CD4-positive, alpha-beta T cell (primary cell): ENCODE measurements around the gene BEND7. TPM values are rescaled to one million over a fixed set of nuclear protein-coding genes. Genes with fewer than 3 reads are reported as not detected.

Source experiments
- ATAC-seq: fragments of 200-7000 bp; cut with Tn5 transposase; one replicate; pipeline ENCODE4 v1.10.0; 2022; ENCODE audit warnings: mild to moderate bottlenecking; ENCODE audit not compliant: poor library complexity
- CTCF ChIA-PET: fragments of 350-600 bp; sonication (Branson Sonifier 250); formaldehyde crosslinking; loops from one replicate; lab custom pipeline; 2021; ENCODE audit warnings: antibody characterized with exemption, inconsistent platforms; lab: Charles Lee
- POLR2A ChIA-PET: fragments of 350-600 bp; sonication (Branson Sonifier 250); formaldehyde crosslinking; loops from one replicate; lab custom pipeline; 2021; ENCODE audit warnings: antibody characterized with exemption, inconsistent platforms; lab: Charles Lee
- DNase-seq, 14 experiments: peaks; one replicate each; pipeline ENCODE4 v3.0.0-alpha.2; 2013 to 2020; ENCODE audit warnings: mixed read lengths in 2 of 14
- H3K27ac ChIP-seq, 2 donors: one replicate each; pipeline versions ENCODE4 v1.5.1 to v1.7.0; 2013; ENCODE audit warnings: low read length in 2 of 2, low read depth in 1 of 2, mild to moderate bottlenecking in 1 of 2
- H3K27me3 ChIP-seq, 2 experiments: 1 replicate in 1 of 2; 2 replicates in 1 of 2; pipeline versions ENCODE4 v1.6.1 to v1.7.0; 2013; ENCODE audit warnings: low read length in 2 of 2, control low read depth in 1 of 2, mild to moderate bottlenecking in 1 of 2, moderate library complexity in 1 of 2; ENCODE audit not compliant: insufficient read depth in 2 of 2, control insufficient read depth in 1 of 2
- H3K36me3 ChIP-seq: one replicate; pipeline ENCODE4 v1.6.1; 2013; ENCODE audit warnings: low read length, control low read depth; ENCODE audit not compliant: insufficient read depth
- H3K4me1 ChIP-seq: one replicate; pipeline ENCODE4 v1.6.1; 2013; ENCODE audit warnings: low read length, control low read depth; ENCODE audit not compliant: insufficient read depth
- H3K4me3 ChIP-seq: one replicate; pipeline ENCODE4 v1.5.1; 2013; ENCODE audit warnings: mild to moderate bottlenecking, low read length, moderate library complexity
- H3K9me3 ChIP-seq, 2 experiments: 1 replicate in 1 of 2; 2 replicates in 1 of 2; pipeline versions ENCODE4 v1.6.1 to v1.7.0; 2013; ENCODE audit warnings: low read length in 2 of 2, mild to moderate bottlenecking in 2 of 2, control low read depth in 1 of 2, moderate library complexity in 1 of 2; ENCODE audit not compliant: control insufficient read depth in 1 of 2, insufficient read depth in 1 of 2
- H3K27ac Mint-ChIP-seq: one replicate; pipeline ENCODE4 v1.8.0; 2020; ENCODE audit warnings: mixed read lengths
- H3K27me3 Mint-ChIP-seq: one replicate; pipeline ENCODE4 v1.8.0; 2021; ENCODE audit warnings: mixed read lengths
- H3K36me3 Mint-ChIP-seq: one replicate; pipeline ENCODE4 v1.8.0; 2021; ENCODE audit warnings: low read depth, mixed read lengths
- H3K4me1 Mint-ChIP-seq: one replicate; pipeline ENCODE4 v1.8.0; 2021; ENCODE audit warnings: low read depth, mixed read lengths
- H3K4me3 Mint-ChIP-seq: one replicate; pipeline ENCODE4 v1.8.0; 2020; ENCODE audit warnings: mild to moderate bottlenecking, mixed read lengths
- H3K9me3 Mint-ChIP-seq: one replicate; pipeline ENCODE4 v1.8.0; 2020; ENCODE audit warnings: mixed read lengths
- CTCF ChIP-seq: fragments of 200-600 bp; IDR thresholded peaks from one replicate; pipeline ENCODE4 v1.8.0; 2022; ENCODE audit warnings: antibody characterized with exemption, mild to moderate bottlenecking
- intact Hi-C, 2 experiments: fragments of 100-400 bp; cut with DNase I in 1 of 2; cut with micrococcal nuclease in 1 of 2; formaldehyde crosslinking; loops; one replicate each; pipeline versions ENCODE4 v1.15.1 to v1.9.0; 2023 to 2025; cut with DNase I, micrococcal nuclease
- total RNA-seq, 174 experiments: library from RNA in 2 of 174; stranded (reverse) in 2 of 174; gene quantifications; one replicate each; pipeline ENCODE4 v1.2.3 and lab custom pipeline; 2021 to 2026

Gene BEND7
- total RNA-seq, 2 experiments from 2014 or later, result not detected

- intact Hi-C loops, result no loop called here
- H3K27me3 ChIP-seq, result peaks cover 5 to 7% of the 10 kb centered on the region in 2 experiments
- Mint-ChIP-seq H3K27me3 (peaks cover 27% of the 10 kb centered on the region), H3K4me1 (no peaks in the 10 kb centered on the region), H3K4me3 (no peak overlapping the region), H3K36me3 (no peaks in the 10 kb centered on the region), H3K9me3 (no peaks in the 10 kb centered on the region), H3K27ac (no peak overlapping the region)
- no peak overlapping the region for H3K4me3 ChIP-seq
- no peaks in the 10 kb centered on the region for H3K9me3 ChIP-seq
- ChIA-PET CTCF (no interaction called here), POLR2A (no interaction called here)
- H3K27ac ChIP-seq, result no peak overlapping the region
- no peak for TF ChIP-seq CTCF
- no peak for ATAC-seq
- H3K4me1 ChIP-seq, result no peaks in the 10 kb centered on the region
- no peak for DNase-seq
- H3K36me3 ChIP-seq, result no peaks in the 10 kb centered on the region
Measured at GRCh38 chr10:13502380-13502779, 26.4 kb downstream of the BEND7 start.

GRCh38 chr10:13500201-13500600 lies 28.6 kb downstream of the BEND7 start:
- intact Hi-C loops, result no loop called here
- Histone ChIP-seq H3K27ac (no peak overlapping the region), H3K27me3 (peaks cover 0 to 3% of the 10 kb centered on the region in 2 experiments), H3K4me1 (no peaks in the 10 kb centered on the region), H3K36me3 (no peaks in the 10 kb centered on the region), H3K9me3 (no peaks in the 10 kb centered on the region), H3K4me3 (no peak overlapping the region)
- ChIA-PET POLR2A (no interaction called here), CTCF (no interaction called here)
- ATAC-seq (no peak), DNase-seq (no peak)
- H3K27me3 Mint-ChIP-seq, result peaks cover 10% of the 10 kb centered on the region
- H3K4me3 Mint-ChIP-seq, result no peak overlapping the region
- H3K4me1 Mint-ChIP-seq, result no peaks in the 10 kb centered on the region
- TF ChIP-seq CTCF, result no peak
- no peaks in the 10 kb centered on the region for H3K36me3 Mint-ChIP-seq
- no peaks in the 10 kb centered on the region for H3K9me3 Mint-ChIP-seq
- no peak overlapping the region for H3K27ac Mint-ChIP-seq

GRCh38 chr10:13499150-13499549 lies 29.7 kb downstream of the BEND7 start:
- Mint-ChIP-seq H3K9me3 (no peaks in the 10 kb centered on the region), H3K27ac (no peak overlapping the region), H3K4me3 (no peak overlapping the region), H3K36me3 (no peaks in the 10 kb centered on the region), H3K27me3 (peaks cover 10% of the 10 kb centered on the region), H3K4me1 (no peaks in the 10 kb centered on the region)
- H3K4me3 ChIP-seq, result no peak overlapping the region
- CTCF ChIA-PET, result no interaction called here
- ATAC-seq (no peak), DNase-seq (no peak)
- no peak for TF ChIP-seq CTCF
- no peaks in the 10 kb centered on the region for H3K9me3 ChIP-seq
- peaks cover 0 to 2% of the 10 kb centered on the region in 2 experiments for H3K27me3 ChIP-seq
- H3K27ac ChIP-seq, result no peak overlapping the region
- intact Hi-C loops, result no loop called here
- no peaks in the 10 kb centered on the region for H3K36me3 ChIP-seq
- no peaks in the 10 kb centered on the region for H3K4me1 ChIP-seq
- POLR2A ChIA-PET, result no interaction called here
